Right cardiac atrium (tissue), 5 donors: ENCODE results near the gene EHBP1L1. TPM values are rescaled to one million over a fixed set of nuclear protein-coding genes. Genes with fewer than 3 reads are reported as not detected.

Source experiments
- ATAC-seq, 2 donors: fragments of 200-7000 bp; cut with Tn5 transposase; one replicate each; pipeline versions ENCODE4 v1.8.0 to v1.9.1; 2020; ENCODE audit warnings: moderate library complexity in 2 of 2, mild to moderate bottlenecking in 1 of 2
- DNase-seq, 3 donors: peaks; one replicate each; pipeline ENCODE4 v3.0.0-alpha.2; 2020
- H3K27ac ChIP-seq: one replicate; pipeline ENCODE4 v1.5.1; 2013; ENCODE audit warnings: mild to moderate bottlenecking, low read length, control low read depth, moderate library complexity
- H3K27me3 ChIP-seq: one replicate; pipeline ENCODE4 v1.6.1; 2013; ENCODE audit not compliant: control insufficient read depth, insufficient read depth
- H3K4me1 ChIP-seq: one replicate; pipeline ENCODE4 v1.6.1; 2013; ENCODE audit warnings: low read length; ENCODE audit not compliant: control insufficient read depth, insufficient read depth
- H3K4me3 ChIP-seq: one replicate; pipeline ENCODE4 v1.5.1; 2013; ENCODE audit warnings: low read length, control low read depth
- H3K9me3 ChIP-seq: one replicate; pipeline ENCODE4 v1.6.1; 2013; ENCODE audit warnings: low read length; ENCODE audit not compliant: control insufficient read depth
- WGBS: extraction: QIAGEN DNeasy Blood & Tissue Kit; methylation state at CpG from one replicate; pipeline ENCODE4 v1.1.7; 2013; 5-methylcytosine and 5-hydroxymethylcytosine counted together
- intact Hi-C, 4 donors: fragments of 100-400 bp; cut with DNase I; formaldehyde crosslinking; loops; one replicate each; pipeline versions ENCODE4 v1.11.0 to v1.14.0; 2022 to 2023
- polyA plus RNA-seq: library from polyadenylated mRNA; stranded (reverse); fragments of 200-250 nt; gene quantifications from one replicate; pipeline ENCODE4 v1.2.3, GENCODE V29; 2013
- total RNA-seq, 4 donors: library from RNA; stranded (reverse); fragmentation: NEBNext Ultra II Directional; extraction: Animal tissue kit (Norgen Biotek cat#: 25700); gene quantifications; one replicate each; pipeline ENCODE4 v1.2.1, GENCODE V29; 2021
- donor health status: healthy with polysubstance abuse.
- donor health status: DM: no; HTN: yes; CAD: no.
- donor health status: DM: no; HTN: no; CAD: no.
- donor health status: DM: no; HTN: yes; CAD: no; lungs with severe emphysema.
- donor health status: DM: yes; HTN: yes; CAD: no.

EHBP1L1 gene
- total and polyA plus RNA-seq, 5 donors = 35.7 to 80.2 (median 46.4) TPM

GRCh38 chr11:65599216-65599954 is 23.5 kb downstream of the EHBP1L1 start:
- H3K27me3 ChIP-seq = no peaks in the 10 kb centered on the region
- no peak overlapping the region for H3K27ac ChIP-seq
- peak in 1 of 3 donors; percentile 57 for DNase-seq
- intact Hi-C loops = no loop called here
- WGBS = 81% methylated on average over 49 of the region's 49 CpGs
- H3K9me3 ChIP-seq = no peaks in the 10 kb centered on the region
- H3K4me1 ChIP-seq = no peaks in the 10 kb centered on the region
- no peak for ATAC-seq
- H3K4me3 ChIP-seq = no peak overlapping the region

GRCh38 chr11:65599955-65600246 is 24.0 kb downstream of the EHBP1L1 start:
- no peak overlapping the region for H3K27ac ChIP-seq
- DNase-seq (peak in 1 of 3 donors; percentile 48), ATAC-seq (no peak)
- no peaks in the 10 kb centered on the region for H3K9me3 ChIP-seq
- no peaks in the 10 kb centered on the region for H3K27me3 ChIP-seq
- H3K4me1 ChIP-seq = no peaks in the 10 kb centered on the region
- intact Hi-C loops = loop anchor here in 2 of 4 donors (10.0 kb wide), 1 partner anchor 55 kb away; no protein-coding TSS in a partner anchor
- 92% methylated on average over 6 of the region's 6 CpGs for WGBS
- no peak overlapping the region for H3K4me3 ChIP-seq

DNA sequence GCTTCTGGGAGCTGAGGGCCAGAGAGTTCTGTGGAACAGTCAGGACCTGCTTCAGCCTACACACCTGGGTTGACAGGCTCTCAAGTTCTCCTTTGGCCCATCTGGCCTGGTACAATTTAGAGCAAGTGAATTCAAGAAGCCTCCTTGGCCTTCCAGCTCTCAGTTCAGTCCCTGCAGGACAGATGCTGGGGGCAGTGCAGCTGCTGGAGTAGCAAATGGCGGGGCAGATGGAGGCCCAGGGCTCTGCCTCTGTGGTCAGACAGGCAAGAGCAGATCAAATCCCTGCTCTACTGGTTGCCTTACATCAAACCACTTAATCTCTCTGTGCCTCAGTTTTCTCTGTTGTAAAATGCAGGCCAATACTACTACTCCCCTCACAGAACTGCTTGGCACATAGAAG is 28.4 kb downstream of the EHBP1L1 start:
- peaks cover 10% of the 10 kb centered on the region for H3K4me1 ChIP-seq
- no peak for DNase-seq
- H3K27ac ChIP-seq = no peak overlapping the region
- no peak for ATAC-seq
- H3K27me3 ChIP-seq = no peaks in the 10 kb centered on the region
- no peaks in the 10 kb centered on the region for H3K9me3 ChIP-seq
- intact Hi-C loops = loop anchor here in 2 of 4 donors (10.0 kb wide), 1 partner anchor 59 kb away; no protein-coding TSS in a partner anchor
- 100% methylated on average over 1 of the region's 1 CpG for WGBS
- no peak overlapping the region for H3K4me3 ChIP-seq

DNA sequence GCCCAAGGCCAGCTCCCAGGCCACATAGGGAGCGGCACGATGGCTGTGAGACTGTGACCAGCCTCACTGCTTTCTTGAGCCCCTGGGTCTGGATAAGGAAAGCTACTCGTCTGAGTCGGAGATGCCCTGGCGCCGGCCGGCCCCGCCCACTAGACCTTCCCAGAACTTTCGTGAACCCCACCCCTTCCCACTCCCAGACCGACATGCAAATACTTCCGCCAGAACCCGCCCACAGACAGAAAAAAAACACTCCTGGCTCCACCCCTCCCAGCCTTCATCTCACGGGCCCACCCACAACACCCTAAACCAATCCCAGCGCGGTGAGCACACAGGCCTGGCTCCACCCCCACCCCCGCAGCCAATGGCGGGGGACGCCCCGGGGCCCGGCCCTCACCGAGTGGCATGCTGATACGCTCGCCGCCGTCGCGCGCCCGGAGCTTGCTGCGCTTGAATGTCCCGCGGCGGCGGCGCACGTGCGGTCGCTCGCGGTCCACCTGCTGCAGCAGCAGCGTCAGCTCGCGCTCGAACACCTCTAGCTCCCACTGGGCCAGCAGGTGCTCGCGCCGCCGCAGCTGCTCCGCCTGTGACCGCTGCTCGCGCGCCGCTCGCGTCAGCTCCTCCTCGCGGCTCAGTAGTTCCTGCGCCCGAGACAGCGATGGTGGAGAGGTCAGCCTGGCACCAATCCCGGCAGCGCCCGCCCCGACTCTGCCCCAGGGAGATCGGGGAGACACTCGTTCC is 31.2 kb downstream of the EHBP1L1 start:
- Histone ChIP-seq H3K4me3 (no peak overlapping the region), H3K4me1 (peaks cover 11% of the 10 kb centered on the region), H3K27me3 (no peaks in the 10 kb centered on the region), H3K9me3 (no peaks in the 10 kb centered on the region), H3K27ac (peak overlapping the region; percentile 46)
- ATAC-seq (peak; percentile 96 to 97), DNase-seq (peak; percentile 93 to 98 (median 98))
- 17% methylated on average over 67 of the region's 67 CpGs for WGBS
- intact Hi-C loops = loop anchor here in 2 of 4 donors (10.0 kb wide), 1 partner anchor 62 kb away; no protein-coding TSS in a partner anchor

GRCh38 chr11:65607614-65608426 is 32.0 kb downstream of the EHBP1L1 start:
- 74% methylated on average over 37 of the region's 37 CpGs for WGBS
- no peak for ATAC-seq
- Histone ChIP-seq H3K4me3 (no peak overlapping the region), H3K27ac (peak overlapping the region; percentile 33), H3K4me1 (peaks cover 11% of the 10 kb centered on the region), H3K9me3 (no peaks in the 10 kb centered on the region), H3K27me3 (no peaks in the 10 kb centered on the region)
- intact Hi-C loops = loop anchor here in 2 of 4 donors (10.0 kb wide), 1 partner anchor 63 kb away; no protein-coding TSS in a partner anchor
- no peak for DNase-seq

DNA sequence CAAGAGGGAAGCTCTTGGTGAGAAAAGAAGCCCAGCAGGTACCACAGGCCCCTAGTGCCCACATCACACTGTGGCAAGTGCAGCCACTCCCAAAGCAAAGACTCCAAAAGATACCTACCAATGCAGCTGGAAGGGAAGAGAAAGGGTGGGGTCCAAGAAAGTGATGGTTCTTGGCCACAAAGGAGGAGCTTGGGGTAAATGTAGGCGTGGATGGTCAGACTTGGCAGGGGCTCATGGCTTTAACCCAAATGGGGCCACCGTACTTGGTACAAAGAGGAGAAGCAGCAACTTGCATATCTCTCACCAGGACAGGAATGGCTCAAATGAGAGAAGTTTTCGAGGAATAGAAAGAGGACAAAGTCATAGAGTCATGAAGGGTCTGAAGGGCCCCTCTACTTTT is 33.4 kb downstream of the EHBP1L1 start:
- no peak for DNase-seq
- no peaks in the 10 kb centered on the region for H3K9me3 ChIP-seq
- no peaks in the 10 kb centered on the region for H3K27me3 ChIP-seq
- H3K4me3 ChIP-seq = no peak overlapping the region
- WGBS = 38% methylated on average over 3 of the region's 3 CpGs
- no peak overlapping the region for H3K27ac ChIP-seq
- ATAC-seq = no peak
- H3K4me1 ChIP-seq = peaks cover 11% of the 10 kb centered on the region
- intact Hi-C loops = loop anchor here in 2 of 4 donors (10.0 kb wide), 1 partner anchor 64 kb away; no protein-coding TSS in a partner anchor

GRCh38 chr11:65609665-65610064 is 33.8 kb downstream of the EHBP1L1 start:
- DNase-seq (no peak), ATAC-seq (no peak)
- H3K4me3 ChIP-seq = no peak overlapping the region
- 78% methylated on average over 5 of the region's 5 CpGs for WGBS
- intact Hi-C loops = loop anchor here in 2 of 4 donors (5.0 to 10.0 kb wide), 2 partner anchors 32 to 65 kb away; partner anchors contain the start of gene EHBP1L1 (in 1 of the 2)
- H3K4me1 ChIP-seq = peaks cover 11% of the 10 kb centered on the region
- no peaks in the 10 kb centered on the region for H3K9me3 ChIP-seq
- H3K27ac ChIP-seq = no peak overlapping the region
- no peaks in the 10 kb centered on the region for H3K27me3 ChIP-seq

DNA sequence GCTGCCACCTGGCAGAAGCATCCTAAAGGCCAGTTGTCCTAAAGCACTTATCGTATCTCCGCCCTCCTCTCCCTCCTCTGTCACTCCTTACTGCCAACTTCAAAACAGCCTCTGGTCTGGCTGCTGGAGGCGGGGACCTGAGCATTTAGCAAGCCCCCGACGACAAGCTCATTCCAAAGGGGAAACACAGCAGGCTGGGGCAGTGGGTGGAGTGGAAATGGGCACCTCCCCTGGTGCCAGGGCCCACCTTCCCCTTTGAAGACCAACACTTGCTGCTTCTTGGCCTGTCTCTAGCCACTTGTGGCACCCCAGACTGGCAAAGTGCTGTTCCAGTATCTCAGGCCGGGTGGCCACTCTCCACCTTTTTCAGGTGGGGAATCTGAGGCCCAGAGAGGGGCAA is 34.6 kb downstream of the EHBP1L1 start:
- 43% methylated on average over 6 of the region's 6 CpGs for WGBS
- intact Hi-C loops = loop anchor here in 1 of 4 donors (5.0 kb wide), 1 partner anchor 33 kb away; the partner anchor contains the start of gene EHBP1L1
- DNase-seq = no peak
- Histone ChIP-seq H3K9me3 (no peaks in the 10 kb centered on the region), H3K27me3 (no peaks in the 10 kb centered on the region), H3K27ac (peak overlapping the region; percentile 80), H3K4me1 (peaks cover 11% of the 10 kb centered on the region), H3K4me3 (peak overlapping the region; percentile 82)
- no peak for ATAC-seq

GRCh38 chr11:65611028-65611757 is 35.3 kb downstream of the EHBP1L1 start:
- ATAC-seq (peak in 1 of 2 donors; percentile 22), DNase-seq (peak; percentile 76 to 89 (median 86))
- Histone ChIP-seq H3K9me3 (no peaks in the 10 kb centered on the region), H3K4me1 (peaks cover 11% of the 10 kb centered on the region), H3K27me3 (no peaks in the 10 kb centered on the region), H3K27ac (peak overlapping the region; percentile 80), H3K4me3 (peak overlapping the region; percentile 82)
- intact Hi-C loops = loop anchor here in 1 of 4 donors (5.0 kb wide), 1 partner anchor 34 kb away; the partner anchor contains the start of gene EHBP1L1
- 37% methylated on average over 10 of the region's 10 CpGs for WGBS
